OCI-LY3 (cell line): ENCODE measurements around the gene PTPRN2.

Experiments used
- H2AFZ ChIP-seq: fragments of 200-600, 300-600 bp; shearing (Covaris generic); 2 replicates; pipeline ENCODE4 v1.6.0; 2014; ENCODE audit warnings: antibody characterized with exemption, low read depth, low read length
- H3K27ac ChIP-seq: fragments of 200-600, 300-600 bp; sonication (generic); 2 replicates; pipeline ENCODE4 v1.5.1; 2014; ENCODE audit warnings: mild to moderate bottlenecking, low read length, moderate library complexity, mixed read lengths
- H3K27me3 ChIP-seq: fragments of 200-600, 300-600 bp; sonication (generic); 2 replicates; pipeline ENCODE4 v1.6.1; 2014; ENCODE audit warnings: low read depth, low read length, mixed read lengths
- H3K36me3 ChIP-seq: fragments of 200-600, 300-600 bp; sonication (generic); replicated peaks from 2 replicates; pipeline ENCODE3; 2014; ENCODE audit warnings: low read depth, low read length, mixed read lengths
- H3K4me1 ChIP-seq: fragments of 300-600, 200-600 bp; sonication (generic); 2 replicates; pipeline ENCODE4 v1.6.1; 2014; ENCODE audit warnings: low read length, mixed read lengths
- H3K4me2 ChIP-seq: fragments of 200-600, 300-600 bp; sonication (generic); 2 replicates; pipeline ENCODE4 v1.6.1; 2014; ENCODE audit warnings: low read length, mixed read lengths
- H3K4me3 ChIP-seq: fragments of 300-600, 200-600 bp; sonication (generic); 2 replicates; pipeline ENCODE4 v1.5.1; 2014; ENCODE audit warnings: antibody characterized with exemption, mild to moderate bottlenecking, low read length, moderate library complexity
- H3K79me2 ChIP-seq: fragments of 300-600, 200-600 bp; shearing (Covaris generic); 2 replicates; pipeline ENCODE4 v1.6.1; 2014; ENCODE audit warnings: mild to moderate bottlenecking, low read length, mixed read lengths
- H3K9ac ChIP-seq: fragments of 300-600, 200-600 bp; shearing (Covaris generic); 2 replicates; pipeline ENCODE4 v1.6.0; 2014; ENCODE audit warnings: mild to moderate bottlenecking, low read length, moderate library complexity
- H3K9me3 ChIP-seq: fragments of 200-600, 300-600 bp; shearing (Covaris generic); 2 replicates; pipeline ENCODE4 v1.6.1; 2014; ENCODE audit warnings: low read length, mixed read lengths; ENCODE audit not compliant: insufficient read depth
- H4K20me1 ChIP-seq: fragments of 200-600, 300-600 bp; sonication (generic); 2 replicates; pipeline ENCODE4 v1.6.1; 2016; ENCODE audit warnings: low read length, mixed read lengths; ENCODE audit not compliant: insufficient read depth
- CTCF ChIP-seq: fragments of 200-600, 300-600 bp; sonication (generic); IDR thresholded peaks from 2 replicates; pipeline ENCODE4 v1.5.1; 2014; ENCODE audit warnings: antibody characterized with exemption, low read length, low read depth
- EZH2phosphoT487 ChIP-seq: fragments of 200-600 bp; shearing (Covaris generic); IDR thresholded peaks from 2 replicates; pipeline ENCODE4 v1.6.1; 2018; ENCODE audit warnings: antibody characterized with exemption, mixed run types, low read depth

Gene PTPRN2

GRCh38 chr7:158029509-158029908 is 558.1 kb downstream of the PTPRN2 start:
- Histone ChIP-seq H4K20me1 (no peaks in the 10 kb centered on the region), H3K27me3 (no peaks in the 10 kb centered on the region), H3K36me3 (no peaks in the 10 kb centered on the region), H3K79me2 (no peaks in the 10 kb centered on the region), H3K4me3 (no peak overlapping the region), H3K4me1 (no peaks in the 10 kb centered on the region), H3K27ac (no peak overlapping the region), H3K9ac (no peak overlapping the region), H2AFZ (no peak overlapping the region), H3K9me3 (peaks cover 5% of the 10 kb centered on the region; the same call in 1 of the 2 replicates), H3K4me2 (no peak overlapping the region)
- TF ChIP-seq CTCF (no peak), EZH2phosphoT487 (no peak)

GRCh38 chr7:158028971-158029370 is 558.7 kb downstream of the PTPRN2 start:
- Histone ChIP-seq H3K4me3 (no peak overlapping the region), H3K36me3 (no peaks in the 10 kb centered on the region), H3K4me2 (no peak overlapping the region), H3K9ac (no peak overlapping the region), H3K4me1 (no peaks in the 10 kb centered on the region), H3K27ac (no peak overlapping the region), H4K20me1 (no peaks in the 10 kb centered on the region), H3K79me2 (no peaks in the 10 kb centered on the region), H3K27me3 (no peaks in the 10 kb centered on the region), H3K9me3 (peaks cover 5% of the 10 kb centered on the region; the same call in 1 of the 2 replicates), H2AFZ (no peak overlapping the region)
- no peak for TF ChIP-seq CTCF
- TF ChIP-seq EZH2phosphoT487: no peak

- no peaks in the 10 kb centered on the region for H3K79me2 ChIP-seq
- TF ChIP-seq EZH2phosphoT487 (no peak), CTCF (no peak)
- H3K27me3 ChIP-seq: no peaks in the 10 kb centered on the region
- H3K27ac ChIP-seq: no peak overlapping the region
- no peak overlapping the region for H2AFZ ChIP-seq
- peaks cover 5% of the 10 kb centered on the region; the same call in 1 of the 2 replicates for H3K9me3 ChIP-seq
- H3K4me2 ChIP-seq: no peak overlapping the region
- no peaks in the 10 kb centered on the region for H3K4me1 ChIP-seq
- no peak overlapping the region for H3K9ac ChIP-seq
- H3K36me3 ChIP-seq: no peaks in the 10 kb centered on the region
- no peak overlapping the region for H3K4me3 ChIP-seq
- H4K20me1 ChIP-seq: no peaks in the 10 kb centered on the region
Measured at GRCh38 chr7:158028290-158028941, 559.2 kb downstream of the PTPRN2 start.

- Histone ChIP-seq H2AFZ (no peak overlapping the region), H3K4me1 (no peaks in the 10 kb centered on the region), H4K20me1 (no peaks in the 10 kb centered on the region), H3K27me3 (no peaks in the 10 kb centered on the region), H3K4me3 (no peak overlapping the region), H3K27ac (no peak overlapping the region), H3K9me3 (peaks cover 5% of the 10 kb centered on the region; the same call in 1 of the 2 replicates), H3K4me2 (no peak overlapping the region), H3K9ac (no peak overlapping the region), H3K36me3 (no peaks in the 10 kb centered on the region), H3K79me2 (no peaks in the 10 kb centered on the region)
- TF ChIP-seq EZH2phosphoT487 (no peak), CTCF (no peak)
Measured at GRCh38 chr7:158027646-158028045, 560.0 kb downstream of the PTPRN2 start.
